B cell (primary cell): Measurements from ENCODE around the gene CTNNA3. TPM values are rescaled to one million over a fixed set of nuclear protein-coding genes. Genes with fewer than 3 reads are reported as not detected.

ENCODE experiments used
- ATAC-seq: fragments of 200-7000 bp; cut with Tn5 transposase; one replicate; pipeline ENCODE4 v1.10.0; 2021; ENCODE audit warnings: low read depth, mild to moderate bottlenecking, moderate number of reproducible peaks, moderate library complexity
- CTCF ChIA-PET: fragments of 350-600 bp; sonication (Branson Sonifier 250); formaldehyde crosslinking; loops from one replicate; lab custom pipeline; 2021; ENCODE audit warnings: antibody characterized with exemption, inconsistent platforms; lab: Charles Lee
- POLR2A ChIA-PET: fragments of 350-600 bp; sonication (Branson Sonifier 250); formaldehyde crosslinking; loops from one replicate; lab custom pipeline; 2021; ENCODE audit warnings: antibody characterized with exemption; lab: Charles Lee
- DNase-seq: peaks from one replicate; pipeline ENCODE4 v3.0.0; 2013
- H2AFZ ChIP-seq: 2 replicates; pipeline ENCODE4 v1.6.1; 2012; ENCODE audit warnings: mild to moderate bottlenecking, low read depth, low read length; ENCODE audit not compliant: insufficient read depth, poor library complexity, severe bottlenecking
- H3K27ac ChIP-seq, 2 donors: 1 replicate in 1 of 2; 2 replicates in 1 of 2; pipeline ENCODE4 v1.5.1; 2012 to 2013; ENCODE audit warnings: low read length in 2 of 2, mild to moderate bottlenecking in 2 of 2, moderate library complexity in 1 of 2
- H3K27me3 ChIP-seq, 4 experiments: fragments of 200-600 bp in 1 of 4; sonication (generic) in 1 of 4; replicated peaks in 1 of 4; 1 replicate in 2 of 4; 2 replicates in 2 of 4; pipeline versions ENCODE4 v1.6.1 to v1.7.0; 2013 to 2016; ENCODE audit warnings: low read length in 3 of 4, mild to moderate bottlenecking in 2 of 4, mixed read lengths in 1 of 4, moderate library complexity in 1 of 4; ENCODE audit not compliant: insufficient read depth in 4 of 4, control insufficient read depth in 3 of 4; ENCODE audit errors: control extremely low read depth in 1 of 4
- H3K36me3 ChIP-seq, 2 experiments: replicated peaks in 1 of 2; 1 replicate in 1 of 2; 2 replicates in 1 of 2; pipeline versions ENCODE4 v1.6.1 to v1.7.1; 2013; ENCODE audit warnings: low read length in 1 of 2; ENCODE audit not compliant: insufficient read depth in 2 of 2, control insufficient read depth in 1 of 2; ENCODE audit errors: control extremely low read depth in 1 of 2, extremely low read depth in 1 of 2
- H3K4me1 ChIP-seq, 2 donors: fragments of 200-600 bp in 1 of 2; sonication (generic) in 1 of 2; 1 replicate in 1 of 2; 2 replicates in 1 of 2; pipeline versions ENCODE4 v1.5.1 to v1.6.1; 2013 to 2017; ENCODE audit warnings: low read length in 2 of 2; ENCODE audit not compliant: control insufficient read depth in 2 of 2, insufficient read depth in 2 of 2
- H3K4me2 ChIP-seq: replicated peaks from 2 replicates; pipeline ENCODE3; 2012; ENCODE audit warnings: mild to moderate bottlenecking, low read depth, low read length; ENCODE audit not compliant: poor library complexity, severe bottlenecking
- H3K4me3 ChIP-seq, 5 experiments: fragments of 200-600 bp in 1 of 5; sonication (generic) in 1 of 5; 1 replicate in 3 of 5; 2 replicates in 2 of 5; pipeline versions ENCODE4 v1.5.1 to v1.7.0; 2011 to 2016; ENCODE audit warnings: low read length in 4 of 5, mild to moderate bottlenecking in 4 of 5, low read depth in 2 of 5, control low read depth in 1 of 5, moderate library complexity in 1 of 5; ENCODE audit not compliant: insufficient read depth in 1 of 5; ENCODE audit errors: control extremely low read depth in 1 of 5, extremely low read depth in 1 of 5
- H3K79me2 ChIP-seq: fragments of 200-600 bp; sonication (generic); one replicate; pipeline ENCODE4 v1.6.0; 2016; ENCODE audit warnings: low read length; ENCODE audit not compliant: control insufficient read depth, insufficient read depth
- H3K9ac ChIP-seq: fragments of 200-600 bp; sonication (generic); 2 replicates; pipeline ENCODE4 v1.6.1; 2017; ENCODE audit warnings: mild to moderate bottlenecking, low read length, moderate library complexity
- H3K9me3 ChIP-seq, 3 donors: one replicate each; pipeline versions ENCODE4 v1.6.1 to v1.7.1; 2013; ENCODE audit warnings: low read length in 2 of 3; ENCODE audit not compliant: control insufficient read depth in 2 of 3, insufficient read depth in 1 of 3; ENCODE audit errors: control extremely low read depth in 1 of 3
- H4K20me1 ChIP-seq: 2 replicates; pipeline ENCODE4 v1.6.0; 2012; ENCODE audit warnings: mild to moderate bottlenecking, low read length; ENCODE audit not compliant: insufficient read depth, control insufficient read depth, poor library complexity, severe bottlenecking
- H3K27ac Mint-ChIP-seq: one replicate; pipeline ENCODE4 v1.8.0; 2021; ENCODE audit warnings: mixed read lengths
- H3K27me3 Mint-ChIP-seq: one replicate; pipeline ENCODE4 v1.8.0; 2021; ENCODE audit warnings: mixed read lengths
- H3K4me1 Mint-ChIP-seq: one replicate; pipeline ENCODE4 v1.8.0; 2021; ENCODE audit warnings: mixed read lengths
- H3K4me3 Mint-ChIP-seq: one replicate; pipeline ENCODE4 v1.8.0; 2021; ENCODE audit warnings: mixed read lengths
- H3K9me3 Mint-ChIP-seq: one replicate; pipeline ENCODE4 v1.8.0; 2022; ENCODE audit warnings: mixed read lengths; ENCODE audit not compliant: insufficient read depth
- EZH2 ChIP-seq: IDR thresholded peaks from 2 replicates; pipeline ENCODE4 v1.6.1; 2012; ENCODE audit warnings: borderline replicate concordance, low read depth, mild to moderate bottlenecking, moderate library complexity, low read length; ENCODE audit not compliant: insufficient read depth, poor library complexity, severe bottlenecking
- WGBS: methylation state at CpG from one replicate; pipeline ENCODE4 v1.1.5; 2013; ENCODE audit warnings: missing lambda C conversion rate; ENCODE audit not compliant: insufficient coverage; 5-methylcytosine and 5-hydroxymethylcytosine counted together
- intact Hi-C: fragments of 100-400 bp; cut with micrococcal nuclease; formaldehyde crosslinking; loops from one replicate; pipeline ENCODE4 v1.10.0; 2022
- polyA plus RNA-seq: library from polyadenylated mRNA; depleted of rRNA; stranded (reverse); fragments of >200 nt; gene quantifications from 2 replicates; pipeline ENCODE4 v1.2.3, GENCODE V29; 2012
- total RNA-seq, 2 donors: library from RNA; stranded (reverse); fragments of 120-200 nt in 1 of 2; gene quantifications; 1 replicate in 1 of 2; 2 replicates in 1 of 2; pipeline versions ENCODE4 v1.2.3 to v1.2.4, GENCODE V29; 2013 to 2022
- TF ChIP-seq, protein P1 (sequence below): fragments of 200-600 bp; IDR thresholded peaks from one replicate; pipeline ENCODE4 v1.8.0; 2022; ENCODE audit warnings: antibody characterized with exemption, mild to moderate bottlenecking

Gene CTNNA3
- total and polyA plus RNA-seq, 2 donors (not counting 1 experiment from before 2014, with no cell fraction given) = 0.01 TPM; not detected in 1

DNA sequence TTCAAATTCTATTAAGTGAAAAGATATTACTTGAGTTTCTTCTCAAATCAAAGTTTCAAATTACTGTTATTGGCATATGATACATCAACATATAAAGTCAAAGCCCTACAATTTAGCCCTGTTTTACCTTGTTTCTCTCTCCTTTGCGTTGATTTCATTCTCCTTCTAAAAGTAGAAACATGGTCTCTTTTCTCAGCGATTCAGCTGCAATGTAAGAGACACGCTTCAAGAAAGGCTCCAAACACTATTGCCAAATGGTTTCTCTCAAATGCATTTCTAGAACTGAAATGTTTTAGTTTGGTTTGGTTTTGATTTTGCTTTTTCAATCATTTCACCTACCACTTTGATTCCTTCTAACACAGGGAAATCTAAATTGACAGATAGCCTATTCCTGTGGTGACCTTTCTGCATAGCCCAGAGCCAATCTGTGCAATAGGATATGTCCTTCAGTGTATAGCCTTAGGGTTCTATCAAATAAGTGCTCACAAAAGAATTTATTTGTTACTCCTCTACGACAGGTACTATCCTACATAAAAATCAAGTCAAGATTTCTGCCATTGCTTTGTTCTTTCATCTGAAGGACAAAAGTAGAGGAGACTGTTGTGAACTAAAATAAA is 47.3 kb downstream of the CTNNA3 start:
- no peak overlapping the region for H3K27ac ChIP-seq
- H4K20me1 ChIP-seq = no peaks in the 10 kb centered on the region
- H3K4me2 ChIP-seq = no peak overlapping the region
- no peaks in the 10 kb centered on the region for H3K9me3 ChIP-seq
- intact Hi-C loops = no loop called here
- DNase-seq (no peak), ATAC-seq (no peak)
- no peak overlapping the region for H3K9ac ChIP-seq
- no peaks in the 10 kb centered on the region for H3K4me1 ChIP-seq
- TF ChIP-seq EZH2 = no peak
- TF ChIP-seq, protein P1, sequence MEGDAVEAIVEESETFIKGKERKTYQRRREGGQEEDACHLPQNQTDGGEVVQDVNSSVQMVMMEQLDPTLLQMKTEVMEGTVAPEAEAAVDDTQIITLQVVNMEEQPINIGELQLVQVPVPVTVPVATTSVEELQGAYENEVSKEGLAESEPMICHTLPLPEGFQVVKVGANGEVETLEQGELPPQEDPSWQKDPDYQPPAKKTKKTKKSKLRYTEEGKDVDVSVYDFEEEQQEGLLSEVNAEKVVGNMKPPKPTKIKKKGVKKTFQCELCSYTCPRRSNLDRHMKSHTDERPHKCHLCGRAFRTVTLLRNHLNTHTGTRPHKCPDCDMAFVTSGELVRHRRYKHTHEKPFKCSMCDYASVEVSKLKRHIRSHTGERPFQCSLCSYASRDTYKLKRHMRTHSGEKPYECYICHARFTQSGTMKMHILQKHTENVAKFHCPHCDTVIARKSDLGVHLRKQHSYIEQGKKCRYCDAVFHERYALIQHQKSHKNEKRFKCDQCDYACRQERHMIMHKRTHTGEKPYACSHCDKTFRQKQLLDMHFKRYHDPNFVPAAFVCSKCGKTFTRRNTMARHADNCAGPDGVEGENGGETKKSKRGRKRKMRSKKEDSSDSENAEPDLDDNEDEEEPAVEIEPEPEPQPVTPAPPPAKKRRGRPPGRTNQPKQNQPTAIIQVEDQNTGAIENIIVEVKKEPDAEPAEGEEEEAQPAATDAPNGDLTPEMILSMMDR = no peak
- Mint-ChIP-seq H3K27ac (no peak overlapping the region), H3K4me1 (no peaks in the 10 kb centered on the region), H3K4me3 (no peak overlapping the region), H3K27me3 (peaks cover 9% of the 10 kb centered on the region), H3K9me3 (no peaks in the 10 kb centered on the region)
- H2AFZ ChIP-seq = no peak overlapping the region
- no peaks in the 10 kb centered on the region for H3K79me2 ChIP-seq
- H3K36me3 ChIP-seq = no peaks in the 10 kb centered on the region
- ChIA-PET CTCF (no interaction called here), POLR2A (no interaction called here)
- no CpG with 5 or more reads among the region's 4 CpGs for WGBS
- no peak overlapping the region for H3K4me3 ChIP-seq
- H3K27me3 ChIP-seq = peaks cover 0 to under 1% (median 0%) of the 10 kb centered on the region in 4 experiments

DNA sequence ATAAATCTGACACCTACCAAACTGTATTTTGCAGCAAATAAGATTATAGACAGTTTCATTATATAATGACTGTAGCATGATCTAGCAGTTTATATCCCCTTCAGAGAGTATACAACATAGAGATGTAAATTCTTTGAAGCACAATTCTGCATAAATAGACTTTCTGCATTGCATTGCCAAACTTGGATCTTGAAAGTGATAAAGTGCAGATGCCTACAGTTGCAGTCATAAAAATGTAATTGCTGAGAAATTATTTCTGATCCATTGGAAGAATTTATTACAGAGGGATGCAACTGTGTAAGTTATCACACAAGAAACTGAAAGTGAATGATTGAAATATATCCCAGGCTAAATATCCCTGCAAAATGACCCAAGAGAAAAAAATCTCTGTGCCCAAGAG is 65.1 kb downstream of the CTNNA3 start:
- no peaks in the 10 kb centered on the region for H3K79me2 ChIP-seq
- no peaks in the 10 kb centered on the region for H3K36me3 ChIP-seq
- H2AFZ ChIP-seq = no peak overlapping the region
- no peak for TF ChIP-seq EZH2
- H3K4me2 ChIP-seq = no peak overlapping the region
- H3K4me3 ChIP-seq = no peak overlapping the region
- no peaks in the 10 kb centered on the region for H3K4me1 ChIP-seq
- no peaks in the 10 kb centered on the region for H4K20me1 ChIP-seq
- H3K9ac ChIP-seq = no peak overlapping the region
- no peak overlapping the region for H3K27ac ChIP-seq
- no peak overlapping the region for H3K27ac Mint-ChIP-seq
- peaks cover 3% of the 10 kb centered on the region for H3K9me3 Mint-ChIP-seq
- H3K9me3 ChIP-seq = peaks cover 0 to 8% (median 0%) of the 10 kb centered on the region in 3 donors
- intact Hi-C loops = no loop called here
- no peaks in the 10 kb centered on the region for H3K4me1 Mint-ChIP-seq
- ATAC-seq (no peak), DNase-seq (no peak)
- CTCF ChIA-PET = no interaction called here
- POLR2A ChIA-PET = no interaction called here
- H3K27me3 Mint-ChIP-seq = peaks cover 10% of the 10 kb centered on the region
- H3K4me3 Mint-ChIP-seq = no peak overlapping the region
- H3K27me3 ChIP-seq = no peaks in the 10 kb centered on the region
